HCT116 (cell line): ENCODE data around the gene ANKRD40CL.

Experiments
- ELF1 ChIP-seq: IDR thresholded peaks from 2 replicates; pipeline ENCODE4 v1.6.1; 2012; ENCODE audit warnings: low read depth, borderline replicate concordance
- EZH2 ChIP-seq: fragments of 200-600 bp; sonication (generic); IDR thresholded peaks from 2 replicates; pipeline ENCODE4 v1.6.1; 2017; ENCODE audit warnings: antibody characterized with exemption, mixed run types
- EZH2phosphoT487 ChIP-seq: fragments of 200-600 bp; IDR thresholded peaks from 2 replicates; pipeline ENCODE4 v1.6.1; 2018; ENCODE audit warnings: antibody characterized with exemption, borderline replicate concordance
- POLR2A ChIP-seq: IDR thresholded peaks from 2 replicates; pipeline ENCODE4 v1.7.0; 2011; ENCODE audit warnings: borderline replicate concordance; ENCODE audit not compliant: insufficient read depth, insufficient read length; ENCODE audit errors: extremely low read depth
- POLR2AphosphoS5 ChIP-seq: IDR thresholded peaks from 2 replicates; pipeline ENCODE4 v1.6.1; 2011; ENCODE audit warnings: mild to moderate bottlenecking, low read depth, low read length, moderate library complexity
- YY1 ChIP-seq: IDR thresholded peaks from 2 replicates; pipeline ENCODE4 v1.6.1; 2011; ENCODE audit warnings: low read length, low read depth, moderate library complexity, mild to moderate bottlenecking; ENCODE audit not compliant: insufficient replicate concordance; ENCODE audit errors: extremely low read depth
- ZFX ChIP-seq: fragments of 450-650 bp; IDR thresholded peaks from 2 replicates; pipeline ENCODE4 v1.6.1; 2017
- TF ChIP-seq, protein P1 (sequence below), 3 experiments: fragments of 200-600 bp in 1 of 3; sonication (generic) in 1 of 3; IDR thresholded peaks in 2 of 3; conservative IDR thresholded peaks in 1 of 3; 2 replicates each; pipeline ENCODE4 v1.5.1; 2012 to 2017; ENCODE audit warnings: low read depth in 2 of 3, low read length in 2 of 3, antibody characterized with exemption in 1 of 3, borderline replicate concordance in 1 of 3, control low read depth in 1 of 3, mild to moderate bottlenecking in 1 of 3, mixed read lengths in 1 of 3, mixed run types in 1 of 3, moderate library complexity in 1 of 3; ENCODE audit not compliant: insufficient read depth in 1 of 3
- TF ChIP-seq, protein P2 (sequence below): IDR thresholded peaks from 2 replicates; pipeline ENCODE4 v1.6.1; 2011; ENCODE audit warnings: mild to moderate bottlenecking, low read length, moderate library complexity; ENCODE audit not compliant: insufficient replicate concordance; ENCODE audit errors: extremely low read depth
- TF ChIP-seq, protein P3 (sequence below): IDR thresholded peaks from 2 replicates; pipeline ENCODE4 v1.6.1; 2012; ENCODE audit warnings: low read depth

GRCh38 chr17:50778471-50778870 is 11.2 kb upstream of the ANKRD40CL start:
- TF ChIP-seq, protein P1, sequence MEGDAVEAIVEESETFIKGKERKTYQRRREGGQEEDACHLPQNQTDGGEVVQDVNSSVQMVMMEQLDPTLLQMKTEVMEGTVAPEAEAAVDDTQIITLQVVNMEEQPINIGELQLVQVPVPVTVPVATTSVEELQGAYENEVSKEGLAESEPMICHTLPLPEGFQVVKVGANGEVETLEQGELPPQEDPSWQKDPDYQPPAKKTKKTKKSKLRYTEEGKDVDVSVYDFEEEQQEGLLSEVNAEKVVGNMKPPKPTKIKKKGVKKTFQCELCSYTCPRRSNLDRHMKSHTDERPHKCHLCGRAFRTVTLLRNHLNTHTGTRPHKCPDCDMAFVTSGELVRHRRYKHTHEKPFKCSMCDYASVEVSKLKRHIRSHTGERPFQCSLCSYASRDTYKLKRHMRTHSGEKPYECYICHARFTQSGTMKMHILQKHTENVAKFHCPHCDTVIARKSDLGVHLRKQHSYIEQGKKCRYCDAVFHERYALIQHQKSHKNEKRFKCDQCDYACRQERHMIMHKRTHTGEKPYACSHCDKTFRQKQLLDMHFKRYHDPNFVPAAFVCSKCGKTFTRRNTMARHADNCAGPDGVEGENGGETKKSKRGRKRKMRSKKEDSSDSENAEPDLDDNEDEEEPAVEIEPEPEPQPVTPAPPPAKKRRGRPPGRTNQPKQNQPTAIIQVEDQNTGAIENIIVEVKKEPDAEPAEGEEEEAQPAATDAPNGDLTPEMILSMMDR (IDR thresholded peaks at IDR 0.05 in 2 of 3, conservative IDR thresholded peaks at IDR 0.05 in 1 of 3; ENCODE audit: borderline replicate concordance in 1 of 3, insufficient read depth in 1 of 3, low read depth in 2 of 3, low read length in 2 of 3): no peak
- TF ChIP-seq ELF1 (no peak), EZH2 (no peak), POLR2A (no peak), ZFX (no peak), EZH2phosphoT487 (no peak), POLR2AphosphoS5 (no peak), YY1 (no peak)
- TF ChIP-seq, protein P2, sequence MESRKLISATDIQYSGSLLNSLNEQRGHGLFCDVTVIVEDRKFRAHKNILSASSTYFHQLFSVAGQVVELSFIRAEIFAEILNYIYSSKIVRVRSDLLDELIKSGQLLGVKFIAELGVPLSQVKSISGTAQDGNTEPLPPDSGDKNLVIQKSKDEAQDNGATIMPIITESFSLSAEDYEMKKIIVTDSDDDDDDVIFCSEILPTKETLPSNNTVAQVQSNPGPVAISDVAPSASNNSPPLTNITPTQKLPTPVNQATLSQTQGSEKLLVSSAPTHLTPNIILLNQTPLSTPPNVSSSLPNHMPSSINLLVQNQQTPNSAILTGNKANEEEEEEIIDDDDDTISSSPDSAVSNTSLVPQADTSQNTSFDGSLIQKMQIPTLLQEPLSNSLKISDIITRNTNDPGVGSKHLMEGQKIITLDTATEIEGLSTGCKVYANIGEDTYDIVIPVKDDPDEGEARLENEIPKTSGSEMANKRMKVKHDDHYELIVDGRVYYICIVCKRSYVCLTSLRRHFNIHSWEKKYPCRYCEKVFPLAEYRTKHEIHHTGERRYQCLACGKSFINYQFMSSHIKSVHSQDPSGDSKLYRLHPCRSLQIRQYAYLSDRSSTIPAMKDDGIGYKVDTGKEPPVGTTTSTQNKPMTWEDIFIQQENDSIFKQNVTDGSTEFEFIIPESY: no peak
- TF ChIP-seq, protein P3, sequence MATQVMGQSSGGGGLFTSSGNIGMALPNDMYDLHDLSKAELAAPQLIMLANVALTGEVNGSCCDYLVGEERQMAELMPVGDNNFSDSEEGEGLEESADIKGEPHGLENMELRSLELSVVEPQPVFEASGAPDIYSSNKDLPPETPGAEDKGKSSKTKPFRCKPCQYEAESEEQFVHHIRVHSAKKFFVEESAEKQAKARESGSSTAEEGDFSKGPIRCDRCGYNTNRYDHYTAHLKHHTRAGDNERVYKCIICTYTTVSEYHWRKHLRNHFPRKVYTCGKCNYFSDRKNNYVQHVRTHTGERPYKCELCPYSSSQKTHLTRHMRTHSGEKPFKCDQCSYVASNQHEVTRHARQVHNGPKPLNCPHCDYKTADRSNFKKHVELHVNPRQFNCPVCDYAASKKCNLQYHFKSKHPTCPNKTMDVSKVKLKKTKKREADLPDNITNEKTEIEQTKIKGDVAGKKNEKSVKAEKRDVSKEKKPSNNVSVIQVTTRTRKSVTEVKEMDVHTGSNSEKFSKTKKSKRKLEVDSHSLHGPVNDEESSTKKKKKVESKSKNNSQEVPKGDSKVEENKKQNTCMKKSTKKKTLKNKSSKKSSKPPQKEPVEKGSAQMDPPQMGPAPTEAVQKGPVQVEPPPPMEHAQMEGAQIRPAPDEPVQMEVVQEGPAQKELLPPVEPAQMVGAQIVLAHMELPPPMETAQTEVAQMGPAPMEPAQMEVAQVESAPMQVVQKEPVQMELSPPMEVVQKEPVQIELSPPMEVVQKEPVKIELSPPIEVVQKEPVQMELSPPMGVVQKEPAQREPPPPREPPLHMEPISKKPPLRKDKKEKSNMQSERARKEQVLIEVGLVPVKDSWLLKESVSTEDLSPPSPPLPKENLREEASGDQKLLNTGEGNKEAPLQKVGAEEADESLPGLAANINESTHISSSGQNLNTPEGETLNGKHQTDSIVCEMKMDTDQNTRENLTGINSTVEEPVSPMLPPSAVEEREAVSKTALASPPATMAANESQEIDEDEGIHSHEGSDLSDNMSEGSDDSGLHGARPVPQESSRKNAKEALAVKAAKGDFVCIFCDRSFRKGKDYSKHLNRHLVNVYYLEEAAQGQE: no peak
